Measurements from ENCODE around the gene ABHD5.

ABHD5 gene

GRCh38 chr3:43732747-43733425 is 42.1 kb downstream of the ABHD5 start:
- Mint-ChIP-seq H3K9me3 (no peaks in the 10 kb centered on the region), H3K4me1 (peaks cover 25% of the 10 kb centered on the region), H3K36me3 (ENCODE audit: low read depth) (no peaks in the 10 kb centered on the region), H3K27ac (no peak overlapping the region), H3K27me3 (ENCODE audit: low read depth, poor library complexity) (peaks cover 2% of the 10 kb centered on the region), H3K4me3 (no peak overlapping the region)
- no peak for DNase-seq
- no peak for TF ChIP-seq CTCF (IDR thresholded peaks at IDR 0.05)

GRCh38 chr3:43733459-43734384 is 43.0 kb downstream of the ABHD5 start:
- Mint-ChIP-seq H3K36me3 (ENCODE audit: low read depth) (no peaks in the 10 kb centered on the region), H3K4me3 (no peak overlapping the region), H3K27me3 (ENCODE audit: low read depth, poor library complexity) (peaks cover 2% of the 10 kb centered on the region), H3K27ac (no peak overlapping the region), H3K4me1 (peaks cover 18% of the 10 kb centered on the region), H3K9me3 (no peaks in the 10 kb centered on the region)
- TF ChIP-seq CTCF (IDR thresholded peaks at IDR 0.05): no peak
- no peak for DNase-seq

DNA sequence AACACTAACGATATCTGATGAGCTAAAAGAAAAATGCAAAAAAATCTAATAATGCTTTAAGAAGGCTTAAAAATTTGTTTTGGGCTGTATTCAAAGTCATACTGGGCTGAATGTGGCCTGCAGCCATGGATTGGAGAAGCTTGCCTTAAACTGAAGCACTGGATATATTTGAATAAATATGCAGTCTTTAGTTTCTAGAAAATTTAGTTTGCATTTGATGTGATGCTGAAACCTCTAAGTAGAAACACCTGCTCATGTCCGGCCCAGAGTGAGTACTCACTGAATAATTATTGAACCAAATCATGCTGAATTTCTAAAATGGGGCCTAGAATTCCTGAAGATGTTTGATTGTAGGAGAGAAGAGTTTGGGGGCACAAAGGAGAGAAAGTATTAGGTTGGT is 43.9 kb downstream of the ABHD5 start:
- Mint-ChIP-seq H3K4me3 (no peak overlapping the region), H3K9me3 (no peaks in the 10 kb centered on the region), H3K27me3 (ENCODE audit: low read depth, poor library complexity) (peaks cover 2% of the 10 kb centered on the region), H3K4me1 (peaks cover 13% of the 10 kb centered on the region), H3K27ac (no peak overlapping the region), H3K36me3 (ENCODE audit: low read depth) (no peaks in the 10 kb centered on the region)
- DNase-seq: no peak
- TF ChIP-seq CTCF (IDR thresholded peaks at IDR 0.05): no peak

GRCh38 chr3:43735618-43736017 is 44.9 kb downstream of the ABHD5 start:
- H3K4me3 Mint-ChIP-seq: no peak overlapping the region
- TF ChIP-seq CTCF (IDR thresholded peaks at IDR 0.05): no peak
- no peaks in the 10 kb centered on the region for H3K9me3 Mint-ChIP-seq
- peaks cover 13% of the 10 kb centered on the region for H3K4me1 Mint-ChIP-seq
- no peak for DNase-seq
- H3K27me3 Mint-ChIP-seq (ENCODE audit: low read depth, poor library complexity): peaks cover 2% of the 10 kb centered on the region
- H3K36me3 Mint-ChIP-seq (ENCODE audit: low read depth): no peaks in the 10 kb centered on the region
- H3K27ac Mint-ChIP-seq: peak overlapping the region; percentile 57

- H3K9me3 Mint-ChIP-seq: no peaks in the 10 kb centered on the region
- peak overlapping the region; percentile 23 for H3K27ac Mint-ChIP-seq
- H3K4me3 Mint-ChIP-seq: no peak overlapping the region
- no peak for DNase-seq
- no peaks in the 10 kb centered on the region for H3K36me3 Mint-ChIP-seq (ENCODE audit: low read depth)
- no peak for TF ChIP-seq CTCF (IDR thresholded peaks at IDR 0.05)
- peaks cover 13% of the 10 kb centered on the region for H3K4me1 Mint-ChIP-seq
- H3K27me3 Mint-ChIP-seq (ENCODE audit: low read depth, poor library complexity): peaks cover 2% of the 10 kb centered on the region
Observed at GRCh38 chr3:43736558-43737440, 46.1 kb downstream of the ABHD5 start.
